OCI-LY1 (cell line): ENCODE data around the gene TRDMT1.

Experiments used
- CTCF ChIP-seq: fragments of 200-600 bp; sonication (generic), shearing (Covaris generic); IDR thresholded peaks from 2 replicates; pipeline ENCODE4 v1.5.1; 2017; ENCODE audit warnings: mild to moderate bottlenecking, antibody characterized with exemption, low read length, moderate library complexity, mixed read lengths
- EZH2 ChIP-seq: fragments of 200-600 bp; sonication (generic), shearing (Covaris generic); IDR thresholded peaks from 2 replicates; pipeline ENCODE4 v1.8.0; 2017; ENCODE audit warnings: borderline replicate concordance, mixed run types, mild to moderate bottlenecking, antibody characterized with exemption, low read length, moderate library complexity, mixed read lengths

DNA sequence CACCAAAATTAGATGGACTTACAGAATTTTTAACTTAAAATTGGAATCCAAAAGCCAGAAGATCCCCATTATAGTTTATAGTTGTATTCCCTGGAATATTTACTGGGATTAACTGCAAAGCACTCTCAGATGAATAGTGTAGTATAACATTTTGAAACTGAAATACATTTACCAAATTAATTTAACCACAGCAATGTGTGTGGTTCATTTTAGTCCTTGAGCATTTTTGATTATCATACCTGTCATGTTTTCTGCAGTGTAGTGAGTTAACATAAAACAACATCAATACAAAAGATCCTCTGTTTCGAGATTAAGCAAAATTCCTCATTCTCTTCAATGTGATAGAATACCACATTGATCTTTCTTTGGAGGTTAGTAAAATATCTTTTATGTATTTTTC, 30.3 kb upstream of the TRDMT1 start:
- TF ChIP-seq CTCF (no peak), EZH2 (no peak)
